Naive B cell (primary cell): ENCODE results near the gene PLA2G5. TPM values are rescaled to one million over a fixed set of nuclear protein-coding genes. Genes with fewer than 3 reads are reported as not detected.

Experiments
- ATAC-seq, 2 donors: fragments of 150-1000 bp; cut with Tn5 transposase; 2 replicates each; pipeline ENCODE4 v1.10.0; 2021; ENCODE audit warnings: low read depth in 2 of 2, mild to moderate bottlenecking in 2 of 2, moderate library complexity in 2 of 2
- DNase-seq: peaks from one replicate; pipeline ENCODE4 v3.0.0; 2022
- H3K27ac Mint-ChIP-seq, 6 donors: one replicate each; pipeline ENCODE4 v1.8.0; 2020 to 2022; ENCODE audit warnings: mild to moderate bottlenecking in 6 of 6, mixed read lengths in 6 of 6, moderate library complexity in 5 of 6, inconsistent platforms in 2 of 6
- H3K27me3 Mint-ChIP-seq, 3 donors: one replicate each; pipeline ENCODE4 v1.8.0; 2021 to 2022; ENCODE audit warnings: mixed read lengths in 3 of 3, mild to moderate bottlenecking in 1 of 3
- H3K36me3 Mint-ChIP-seq, 2 donors: one replicate each; pipeline ENCODE4 v1.8.0; 2020 to 2022; ENCODE audit warnings: mixed read lengths in 2 of 2, inconsistent platforms in 1 of 2, mild to moderate bottlenecking in 1 of 2
- H3K4me1 Mint-ChIP-seq, 3 donors: one replicate each; pipeline ENCODE4 v1.8.0; 2020 to 2022; ENCODE audit warnings: mixed read lengths in 3 of 3, inconsistent platforms in 1 of 3, mild to moderate bottlenecking in 1 of 3, moderate library complexity in 1 of 3
- H3K4me3 Mint-ChIP-seq, 8 donors: one replicate each; pipeline ENCODE4 v1.8.0; 2020 to 2022; ENCODE audit warnings: mild to moderate bottlenecking in 8 of 8, mixed read lengths in 8 of 8, moderate library complexity in 8 of 8, inconsistent platforms in 2 of 8
- H3K9me3 Mint-ChIP-seq, 7 donors: one replicate each; pipeline ENCODE4 v1.8.0; 2020 to 2022; ENCODE audit warnings: mixed read lengths in 7 of 7, mild to moderate bottlenecking in 5 of 7, inconsistent platforms in 2 of 7, moderate library complexity in 1 of 7
- polyA plus RNA-seq, 6 donors: library from polyadenylated mRNA; unstranded; fragments of 300-500 nt; fragmentation: Illumina TruSeq; gene quantifications; one replicate each; pipeline ENCODE4 v1.2.3, GENCODE V29; 2021; ENCODE audit warnings: low read depth in 6 of 6

Gene PLA2G5
- polyA plus RNA-seq, 6 donors from 2014 or later = not detected

GRCh38 chr1:20138346-20138745 is 68.4 kb downstream of the PLA2G5 start:
- Mint-ChIP-seq H3K27ac (peak overlapping the region in 1 of 6 donors; percentile 34), H3K4me1 (peaks cover 0 to 18% (median 7%) of the 10 kb centered on the region in 3 donors), H3K9me3 (peaks cover 0 to 3% (median 0%) of the 10 kb centered on the region in 7 donors), H3K4me3 (peak overlapping the region in 1 of 8 donors; percentile 55), H3K27me3 (peaks cover 18 to 35% (median 35%) of the 10 kb centered on the region in 3 donors), H3K36me3 (no peaks in the 10 kb centered on the region)
- DNase-seq (no peak), ATAC-seq (no peak)

- peaks cover 0 to under 1% (median 0%) of the 10 kb centered on the region in 7 donors for H3K9me3 Mint-ChIP-seq
- H3K27ac Mint-ChIP-seq = peak within 1 kb of the TSS in 1 of 6 donors; percentile 34
- peaks cover 0 to 18% (median 7%) of the 10 kb centered on the region in 3 donors for H3K4me1 Mint-ChIP-seq
- H3K36me3 Mint-ChIP-seq = no peaks in the 10 kb centered on the region
- H3K27me3 Mint-ChIP-seq = peaks cover 18 to 34% (median 31%) of the 10 kb centered on the region in 3 donors
- H3K4me3 Mint-ChIP-seq = peak within 1 kb of the TSS in 1 of 8 donors; percentile 55
- no peak for ATAC-seq
- DNase-seq = no peak
Measured at GRCh38 chr1:20138961-20139550, 69.1 kb downstream of the PLA2G5 start, which contains the start of gene PLA2G2F. Gene PLA2G2F, plus strand, starts transcription at chr1:20139323. Its CDS starts 105 bp downstream, at chr1:20139428.

DNA sequence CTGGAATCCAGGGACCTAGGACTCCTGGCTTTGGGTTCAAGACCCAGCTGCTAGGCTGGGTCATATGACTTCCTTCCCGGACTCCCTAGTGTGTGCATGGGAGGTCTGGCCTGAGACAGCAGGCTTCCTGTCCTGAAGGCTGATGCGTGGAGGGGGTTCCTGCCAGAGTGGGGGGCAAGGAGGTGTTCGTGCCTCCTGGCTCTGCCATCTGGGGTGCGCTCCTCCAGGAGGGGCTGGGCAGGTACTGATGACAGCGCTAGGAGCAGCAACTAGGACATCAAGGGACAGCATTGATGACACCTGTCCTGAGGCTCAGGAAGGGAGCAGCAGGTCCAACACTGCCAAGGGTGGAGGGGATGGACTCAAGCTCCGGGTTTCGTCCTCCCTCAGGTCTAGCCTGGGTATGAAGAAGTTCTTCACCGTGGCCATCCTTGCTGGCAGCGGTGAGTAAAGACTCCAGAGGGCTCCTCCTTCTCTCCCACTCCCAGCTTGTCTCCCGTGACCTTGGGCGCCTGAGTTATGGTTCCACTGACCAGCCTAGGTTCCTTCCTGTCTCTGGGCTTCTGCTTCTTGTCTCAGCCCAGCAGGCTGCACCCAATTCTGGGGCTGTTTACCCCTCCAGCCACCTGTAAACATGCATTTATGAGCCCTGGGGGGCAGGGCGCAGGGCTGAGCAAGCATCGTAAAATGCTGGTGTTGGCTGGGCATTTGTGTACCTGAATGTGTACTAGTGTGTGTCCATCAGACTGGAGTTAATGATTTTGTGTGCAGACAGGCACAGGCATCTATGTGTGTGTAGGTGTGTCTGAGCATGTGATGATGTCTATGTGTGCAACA is 70.0 kb downstream of the PLA2G5 start:
- no peak for ATAC-seq
- DNase-seq = no peak
- Mint-ChIP-seq H3K36me3 (no peaks in the 10 kb centered on the region), H3K4me3 (no peak overlapping the region), H3K9me3 (no peaks in the 10 kb centered on the region), H3K27ac (peak overlapping the region in 1 of 6 donors; percentile 57), H3K27me3 (peaks cover 18 to 31% (median 27%) of the 10 kb centered on the region in 3 donors), H3K4me1 (peaks cover 0 to 18% (median 7%) of the 10 kb centered on the region in 3 donors)

GRCh38 chr1:20141001-20141400 is 71.0 kb downstream of the PLA2G5 start:
- peak overlapping the region in 1 of 6 donors; percentile 41 for H3K27ac Mint-ChIP-seq
- DNase-seq (no peak), ATAC-seq (no peak)
- H3K9me3 Mint-ChIP-seq = no peaks in the 10 kb centered on the region
- no peak overlapping the region for H3K4me3 Mint-ChIP-seq
- peaks cover 16 to 31% (median 27%) of the 10 kb centered on the region in 3 donors for H3K27me3 Mint-ChIP-seq
- no peaks in the 10 kb centered on the region for H3K36me3 Mint-ChIP-seq
- peaks cover 0 to 18% (median 7%) of the 10 kb centered on the region in 3 donors for H3K4me1 Mint-ChIP-seq

DNA sequence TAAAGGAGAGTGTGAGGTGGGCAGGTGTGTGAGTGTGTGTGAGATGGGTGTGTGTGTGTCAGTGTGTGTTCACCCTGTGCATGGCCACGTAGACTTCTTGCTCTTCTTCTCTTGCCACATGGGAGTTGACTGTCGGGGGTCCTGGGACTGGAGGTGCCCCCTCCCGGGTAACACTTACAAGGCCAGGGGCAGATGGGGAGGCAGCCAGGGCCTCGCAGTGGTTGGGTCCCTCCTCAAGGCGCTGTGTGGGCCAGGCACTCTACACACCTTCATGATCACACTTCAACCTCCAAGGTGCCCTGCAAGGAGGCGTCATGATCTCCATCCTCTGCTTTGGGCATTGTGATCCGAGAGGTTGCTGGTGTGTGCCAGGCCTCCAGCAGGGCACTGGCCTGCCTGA is 71.5 kb downstream of the PLA2G5 start:
- DNase-seq (no peak), ATAC-seq (no peak)
- no peak overlapping the region for H3K4me3 Mint-ChIP-seq
- no peaks in the 10 kb centered on the region for H3K36me3 Mint-ChIP-seq
- H3K4me1 Mint-ChIP-seq = peaks cover 0 to 18% (median 7%) of the 10 kb centered on the region in 3 donors
- peak overlapping the region in 1 of 6 donors; percentile 41 for H3K27ac Mint-ChIP-seq
- H3K27me3 Mint-ChIP-seq = peaks cover 12 to 31% (median 27%) of the 10 kb centered on the region in 3 donors
- no peaks in the 10 kb centered on the region for H3K9me3 Mint-ChIP-seq

Other genes with a start within 250 kb of the PLA2G5 start
- 1 to 10 TPM in 4 of 6 donors, under 1 TPM in 2; 0.74 to 3.6 (median 2.0) TPM for gene OTUD3, start 187.8 kb upstream of the PLA2G5 start, polyA plus RNA-seq
- gene PLA2G2E, start 146.6 kb upstream of the PLA2G5 start, polyA plus RNA-seq = not detected
- not detected for gene PLA2G2A, start 90.6 kb upstream of the PLA2G5 start, polyA plus RNA-seq
- gene PLA2G2D, start 49.3 kb downstream of the PLA2G5 start, polyA plus RNA-seq = 1 to 10 TPM; 3.2 to 5.1 (median 4.0) TPM
- gene PLA2G2F, start 69.1 kb downstream of the PLA2G5 start, polyA plus RNA-seq = not detected
- gene UBXN10, start 115.9 kb downstream of the PLA2G5 start, polyA plus RNA-seq = under 1 TPM in 5 of 6 donors, not detected in 1; 0.06 to 0.82 (median 0.16) TPM
- not detected for gene PLA2G2C, start 116.3 kb downstream of the PLA2G5 start, polyA plus RNA-seq
- gene VWA5B1, start 220.7 kb downstream of the PLA2G5 start, polyA plus RNA-seq = not detected